ENCODE results near the gene CAMK2B.

CAMK2B gene

GRCh38 chr7:44189286-44189992, 136.0 kb downstream of the CAMK2B start, which contains the start of gene GCK:
GCK (minus strand) TSS chr7:44189439; CDS start chr7:44188953, 486 bp downstream.
- H3K27me3 ChIP-seq (ENCODE audit: control insufficient read depth, low read length), result peaks cover 14% of the 10 kb centered on the region
- no peaks in the 10 kb centered on the region for H3K79me2 ChIP-seq (ENCODE audit: control insufficient read depth, low read length)
- TF ChIP-seq CTCF (IDR thresholded peaks at IDR 0.05; ENCODE audit: low read depth, low read length, poor library complexity, severe bottlenecking) (no peak), EZH2phosphoT487 (IDR thresholded peaks at IDR 0.05; ENCODE audit: borderline replicate concordance, low read length) (no peak)
- H3K4me1 ChIP-seq (ENCODE audit: control insufficient read depth, low read length), result peaks cover 3% of the 10 kb centered on the region; the same call in 1 of the 2 replicates
- H3K36me3 ChIP-seq (ENCODE audit: control insufficient read depth, low read length), result no peaks in the 10 kb centered on the region
- no peak within 1 kb of the TSS for H3K27ac ChIP-seq (ENCODE audit: low read depth, low read length)
- H3K9me3 ChIP-seq (ENCODE audit: control insufficient read depth, insufficient read depth, low read length), result no peaks in the 10 kb centered on the region
- no peaks in the 10 kb centered on the region for H4K20me1 ChIP-seq (ENCODE audit: control insufficient read depth, insufficient read depth, low read depth, low read length)
- H3K9me2 ChIP-seq (replicated peaks; ENCODE audit: control insufficient read depth, low read length), result no peaks in the 10 kb centered on the region
- H3F3A ChIP-seq (ENCODE audit: control insufficient read depth, insufficient read depth), result no peaks in the 10 kb centered on the region
- no peak within 1 kb of the TSS for H3K4me2 ChIP-seq (ENCODE audit: low read length)
- H3K4me3 ChIP-seq (ENCODE audit: low read length), result no peak within 1 kb of the TSS

GRCh38 chr7:44188480-44189225, 136.7 kb downstream of the CAMK2B start:
- TF ChIP-seq EZH2phosphoT487 (IDR thresholded peaks at IDR 0.05; ENCODE audit: borderline replicate concordance, low read length), result no peak
- TF ChIP-seq CTCF (IDR thresholded peaks at IDR 0.05; ENCODE audit: low read depth, low read length, poor library complexity, severe bottlenecking), result no peak
- Histone ChIP-seq H3K4me2 (ENCODE audit: low read length) (no peak overlapping the region), H3K36me3 (ENCODE audit: control insufficient read depth, low read length) (no peaks in the 10 kb centered on the region), H3K9me2 (replicated peaks; ENCODE audit: control insufficient read depth, low read length) (no peaks in the 10 kb centered on the region), H3K27me3 (ENCODE audit: control insufficient read depth, low read length) (peaks cover 14% of the 10 kb centered on the region), H3K4me3 (ENCODE audit: low read length) (no peak overlapping the region), H4K20me1 (ENCODE audit: control insufficient read depth, insufficient read depth, low read depth, low read length) (no peaks in the 10 kb centered on the region), H3K27ac (ENCODE audit: low read depth, low read length) (no peak overlapping the region), H3K4me1 (ENCODE audit: control insufficient read depth, low read length) (peaks cover 3% of the 10 kb centered on the region; the same call in 1 of the 2 replicates), H3K9me3 (ENCODE audit: control insufficient read depth, insufficient read depth, low read length) (no peaks in the 10 kb centered on the region), H3F3A (ENCODE audit: control insufficient read depth, insufficient read depth) (no peaks in the 10 kb centered on the region), H3K79me2 (ENCODE audit: control insufficient read depth, low read length) (no peaks in the 10 kb centered on the region)

DNA sequence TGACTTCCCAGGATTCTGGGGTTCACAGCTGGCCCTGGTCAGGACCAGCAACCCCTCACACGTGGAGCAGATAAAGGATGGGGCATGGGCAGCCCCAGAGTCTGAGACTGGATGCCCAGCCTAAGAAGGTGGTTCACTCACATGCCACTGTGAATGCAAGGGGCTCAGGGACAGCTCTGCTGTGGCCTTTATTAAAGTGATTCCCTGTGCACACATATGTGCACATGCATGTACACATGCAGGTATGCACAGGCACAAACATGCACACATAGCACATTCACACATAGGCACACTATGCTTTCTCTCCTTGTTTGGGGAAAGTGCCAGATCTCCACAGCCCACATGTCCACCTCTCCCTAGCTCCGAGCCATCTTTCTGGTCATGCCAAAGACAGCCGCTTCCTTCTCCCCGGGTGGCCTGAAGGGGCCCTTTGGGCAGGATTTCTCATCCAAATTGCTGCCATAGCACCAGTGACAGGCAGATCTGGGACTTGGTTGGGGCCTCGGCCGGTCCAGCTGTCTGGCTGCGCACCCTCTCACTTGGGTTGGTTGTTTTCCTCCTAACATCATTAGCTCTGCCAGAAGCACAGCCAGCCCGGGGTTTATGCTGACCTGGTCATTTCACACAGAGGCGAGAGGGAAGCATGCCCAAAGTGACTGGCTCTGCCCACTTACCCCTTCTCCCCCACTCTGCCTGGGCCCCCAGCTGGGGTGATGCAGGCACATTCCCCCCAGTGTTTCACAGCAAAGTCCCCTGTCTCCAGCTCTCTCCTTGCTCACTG, 137.6 kb downstream of the CAMK2B start:
- Histone ChIP-seq H3K4me3 (ENCODE audit: low read length) (no peak overlapping the region), H3K27me3 (ENCODE audit: control insufficient read depth, low read length) (peaks cover 19% of the 10 kb centered on the region), H3K9me3 (ENCODE audit: control insufficient read depth, insufficient read depth, low read length) (peaks cover 4% of the 10 kb centered on the region), H3F3A (ENCODE audit: control insufficient read depth, insufficient read depth) (no peaks in the 10 kb centered on the region), H3K4me1 (ENCODE audit: control insufficient read depth, low read length) (peaks cover 3% of the 10 kb centered on the region; the same call in 1 of the 2 replicates), H3K79me2 (ENCODE audit: control insufficient read depth, low read length) (no peaks in the 10 kb centered on the region), H4K20me1 (ENCODE audit: control insufficient read depth, insufficient read depth, low read depth, low read length) (no peaks in the 10 kb centered on the region), H3K4me2 (ENCODE audit: low read length) (no peak overlapping the region), H3K27ac (ENCODE audit: low read depth, low read length) (no peak overlapping the region), H3K9me2 (replicated peaks; ENCODE audit: control insufficient read depth, low read length) (no peaks in the 10 kb centered on the region), H3K36me3 (ENCODE audit: control insufficient read depth, low read length) (no peaks in the 10 kb centered on the region)
- TF ChIP-seq EZH2phosphoT487 (IDR thresholded peaks at IDR 0.05; ENCODE audit: borderline replicate concordance, low read length) (no peak), CTCF (IDR thresholded peaks at IDR 0.05; ENCODE audit: low read depth, low read length, poor library complexity, severe bottlenecking) (no peak)
